Bronchial epithelial cell (primary cell): Measurements from ENCODE around the gene CCND1. TPM values are rescaled to one million over a fixed set of nuclear protein-coding genes. Genes with fewer than 3 reads are reported as not detected.
A peak's percentile ranks its signal among the peaks of the same experiment; 100 is the strongest.

ENCODE experiments used
- DNase-seq: peaks from one replicate; pipeline ENCODE4 v3.0.0-alpha.2; 2010; ENCODE audit warnings: low read depth
- FAIRE-seq: peaks from 2 replicates; lab custom pipeline; 2011; peaks lifted over from hg19 to GRCh38; lab: Jason Lieb, UNC
- H3K27me3 ChIP-seq: 2 replicates; pipeline ENCODE4 v1.5.1; 2011; ENCODE audit warnings: low read length; ENCODE audit not compliant: control insufficient read depth, insufficient read depth
- H3K36me3 ChIP-seq: 2 replicates; pipeline ENCODE4 v1.5.1; 2011; ENCODE audit warnings: low read length; ENCODE audit not compliant: control insufficient read depth, insufficient read depth
- H3K4me3 ChIP-seq: 2 replicates; pipeline ENCODE4 v1.5.1; 2011; ENCODE audit warnings: mild to moderate bottlenecking, low read depth, low read length, control low read depth
- total RNA-seq: library from RNA; depleted of rRNA; stranded (reverse); fragments of >200 nt; gene quantifications from 2 replicates; pipeline ENCODE4 v1.2.1, GENCODE V29; 2014
- TF ChIP-seq, protein P1 (sequence below): IDR thresholded peaks from 2 replicates; pipeline ENCODE4 v1.5.1; 2011; ENCODE audit warnings: mild to moderate bottlenecking, moderate library complexity, low read length, control low read depth, inconsistent platforms; ENCODE audit not compliant: insufficient read depth, severe bottlenecking

CCND1 gene
- total RNA-seq, 1 donor from 2014 or later = 198 TPM

DNA sequence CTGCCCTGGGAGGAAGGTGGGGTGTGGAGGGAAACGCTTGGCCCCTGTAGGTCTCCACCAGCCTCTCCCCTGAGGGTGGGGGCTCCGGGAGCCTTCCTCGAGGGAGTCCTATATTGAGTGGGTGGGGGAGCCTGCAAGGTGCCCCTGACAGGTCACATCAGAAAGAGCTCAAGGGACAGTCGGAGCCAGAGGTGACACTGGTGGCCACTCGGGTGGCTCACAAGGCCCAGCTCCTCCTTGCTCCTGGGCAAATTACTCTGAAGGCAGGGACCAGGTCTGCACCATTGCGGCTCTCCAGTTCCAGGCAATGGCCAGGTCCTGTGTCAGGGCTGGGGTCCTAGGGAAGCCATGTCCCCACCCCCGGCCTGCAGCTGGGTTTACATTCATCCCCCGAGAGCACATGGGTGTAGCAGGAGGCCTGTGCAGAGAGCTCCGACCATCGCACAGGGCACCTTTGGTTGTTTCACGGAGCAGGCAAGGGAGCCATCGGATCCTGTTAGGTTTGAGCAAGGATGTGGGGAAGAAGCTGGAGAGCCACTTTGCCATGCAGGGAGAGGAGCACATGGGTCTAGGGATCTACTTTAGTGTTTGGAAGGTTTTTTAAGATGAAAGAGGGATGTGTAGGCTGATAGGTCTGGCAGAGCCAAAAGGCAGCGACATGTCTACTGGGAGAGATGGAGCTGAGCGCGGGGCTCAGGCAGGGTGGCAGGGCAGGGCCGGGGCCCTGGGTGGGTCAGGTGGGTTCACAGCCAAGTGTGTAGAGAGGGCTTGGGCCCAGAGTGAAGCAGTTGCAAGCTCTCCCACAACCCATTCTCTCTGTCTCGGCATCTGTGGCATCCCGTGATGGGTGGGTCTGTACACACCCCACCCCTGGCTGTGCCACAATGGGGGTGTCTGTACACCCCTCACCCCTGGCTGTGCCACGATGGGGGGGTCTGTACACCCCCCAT, 14.8 kb downstream of the CCND1 start:
- DNase-seq = no peak
- no peak for FAIRE-seq
- no peak overlapping the region for H3K4me3 ChIP-seq
- TF ChIP-seq, protein P1, sequence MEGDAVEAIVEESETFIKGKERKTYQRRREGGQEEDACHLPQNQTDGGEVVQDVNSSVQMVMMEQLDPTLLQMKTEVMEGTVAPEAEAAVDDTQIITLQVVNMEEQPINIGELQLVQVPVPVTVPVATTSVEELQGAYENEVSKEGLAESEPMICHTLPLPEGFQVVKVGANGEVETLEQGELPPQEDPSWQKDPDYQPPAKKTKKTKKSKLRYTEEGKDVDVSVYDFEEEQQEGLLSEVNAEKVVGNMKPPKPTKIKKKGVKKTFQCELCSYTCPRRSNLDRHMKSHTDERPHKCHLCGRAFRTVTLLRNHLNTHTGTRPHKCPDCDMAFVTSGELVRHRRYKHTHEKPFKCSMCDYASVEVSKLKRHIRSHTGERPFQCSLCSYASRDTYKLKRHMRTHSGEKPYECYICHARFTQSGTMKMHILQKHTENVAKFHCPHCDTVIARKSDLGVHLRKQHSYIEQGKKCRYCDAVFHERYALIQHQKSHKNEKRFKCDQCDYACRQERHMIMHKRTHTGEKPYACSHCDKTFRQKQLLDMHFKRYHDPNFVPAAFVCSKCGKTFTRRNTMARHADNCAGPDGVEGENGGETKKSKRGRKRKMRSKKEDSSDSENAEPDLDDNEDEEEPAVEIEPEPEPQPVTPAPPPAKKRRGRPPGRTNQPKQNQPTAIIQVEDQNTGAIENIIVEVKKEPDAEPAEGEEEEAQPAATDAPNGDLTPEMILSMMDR = no peak
- H3K36me3 ChIP-seq = peaks cover 8% of the 10 kb centered on the region
- H3K27me3 ChIP-seq = no peaks in the 10 kb centered on the region

- TF ChIP-seq, protein P1 = no peak
- Histone ChIP-seq H3K27me3 (no peaks in the 10 kb centered on the region), H3K4me3 (no peak overlapping the region), H3K36me3 (peaks cover 3% of the 10 kb centered on the region)
- DNase-seq = peak; percentile 71
- FAIRE-seq = no peak
Observed at GRCh38 chr11:69656536-69657455, 15.8 kb downstream of the CCND1 start.

- FAIRE-seq (no peak), DNase-seq (no peak)
- H3K27me3 ChIP-seq = no peaks in the 10 kb centered on the region
- no peak overlapping the region for H3K4me3 ChIP-seq
- TF ChIP-seq, protein P1 = no peak
- H3K36me3 ChIP-seq = peaks cover 1% of the 10 kb centered on the region
Observed at GRCh38 chr11:69657456-69657910, 16.5 kb downstream of the CCND1 start.

DNA sequence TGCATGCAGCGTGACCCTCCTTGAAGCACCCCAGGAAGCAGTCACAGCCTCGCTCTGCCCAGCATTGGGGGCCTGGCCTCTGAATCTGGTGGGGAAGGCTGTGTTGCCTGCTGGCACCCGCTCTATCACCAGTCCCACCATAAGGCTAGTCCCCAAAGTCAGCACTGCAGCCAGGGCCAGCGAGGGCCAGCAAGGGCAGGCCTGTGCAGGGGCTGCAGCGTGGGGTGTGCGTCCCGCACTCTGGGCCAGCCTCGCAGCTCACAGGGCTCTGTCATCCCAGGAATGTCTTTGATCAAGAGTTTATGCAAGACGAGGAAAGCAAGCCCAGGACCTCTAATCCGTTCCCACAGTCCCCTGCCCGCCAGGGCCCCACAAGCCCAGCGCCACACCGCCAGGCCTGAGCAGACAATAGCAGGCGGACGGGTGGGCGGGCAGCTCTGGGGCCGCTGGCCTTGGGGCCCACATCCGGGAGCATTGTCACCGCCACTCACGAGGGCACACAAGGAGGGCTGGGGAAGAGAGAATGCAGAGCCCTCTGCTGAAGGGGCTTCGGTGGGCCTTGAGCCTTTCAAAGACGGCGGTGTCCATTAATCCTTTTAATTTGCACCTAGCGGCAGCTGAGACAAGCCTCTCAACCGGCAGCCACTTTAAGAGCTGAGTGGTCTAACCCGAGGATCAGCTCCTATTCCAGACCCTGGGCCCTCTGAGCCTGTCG, 17.1 kb downstream of the CCND1 start:
- FAIRE-seq (no peak), DNase-seq (no peak)
- peaks cover under 1% of the 10 kb centered on the region for H3K36me3 ChIP-seq
- no peak overlapping the region for H3K4me3 ChIP-seq
- H3K27me3 ChIP-seq = no peaks in the 10 kb centered on the region
- TF ChIP-seq, protein P1 = no peak

DNA sequence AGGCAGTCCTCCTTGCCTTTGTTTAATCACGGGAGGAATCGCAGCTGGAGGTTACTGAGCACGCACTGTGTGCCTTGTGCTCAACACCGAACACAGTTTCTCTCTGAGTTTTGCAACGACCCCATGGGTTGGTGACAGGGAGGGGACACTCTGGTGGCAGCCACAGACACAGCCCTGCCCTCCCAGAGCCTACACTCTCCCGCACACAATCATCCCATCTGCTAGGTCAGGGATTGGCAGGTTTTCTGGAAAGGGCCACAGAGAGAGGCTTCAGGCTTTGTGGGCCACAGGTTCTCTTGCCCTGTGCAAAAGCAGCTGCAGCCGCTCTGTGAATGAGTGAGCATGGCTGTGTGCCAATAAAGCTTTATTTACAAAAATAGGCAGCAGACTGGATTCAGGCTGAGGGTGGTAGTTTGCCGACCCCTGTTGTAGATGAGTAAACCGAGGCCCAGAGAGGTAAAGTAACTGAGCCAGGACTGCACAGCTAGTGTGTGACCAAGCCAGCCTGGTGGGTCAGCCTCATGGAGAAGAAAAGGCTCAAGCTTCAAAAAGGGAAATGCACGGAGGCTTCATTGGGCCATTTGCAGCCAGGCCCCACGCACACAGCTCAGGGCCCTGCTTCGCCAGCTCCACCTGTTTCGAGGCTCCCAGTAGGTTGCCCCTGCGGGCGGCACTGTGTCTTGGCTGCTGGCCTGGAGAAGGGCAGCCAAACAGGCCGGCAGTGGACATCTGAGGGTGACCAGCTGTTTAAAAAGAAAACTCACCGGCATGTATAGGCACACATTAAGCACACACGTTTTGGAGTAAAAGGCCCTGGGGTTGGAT, 17.9 kb downstream of the CCND1 start:
- FAIRE-seq (peak; percentile 13), DNase-seq (no peak)
- Histone ChIP-seq H3K27me3 (no peaks in the 10 kb centered on the region), H3K4me3 (no peak overlapping the region), H3K36me3 (no peaks in the 10 kb centered on the region)
- TF ChIP-seq, protein P1 = no peak
